HK-2 (cell line): Measurements from ENCODE around the gene LDB2.

Experiments
- DNase-seq: peaks from one replicate; pipeline ENCODE4 v3.0.0-alpha.2; 2018; ENCODE audit not compliant: unreplicated experiment

Gene LDB2

GRCh38 chr4:16757080-16757521 is 141.3 kb downstream of the LDB2 start:
- no peak for DNase-seq

GRCh38 chr4:16754104-16754503 is 144.3 kb downstream of the LDB2 start:
- DNase-seq: no peak

GRCh38 chr4:16752150-16752549 is 146.3 kb downstream of the LDB2 start:
- DNase-seq: no peak

- DNase-seq: no peak
These were observed 147.4 kb downstream of the LDB2 start for GRCh38 chr4:16750882-16751642.

- DNase-seq: no peak
These were observed 148.2 kb downstream of the LDB2 start for GRCh38 chr4:16750216-16750615.

- no peak for DNase-seq
These were observed 152.6 kb downstream of the LDB2 start for GRCh38 chr4:16745887-16746286.

GRCh38 chr4:16745009-16745635 is 153.3 kb downstream of the LDB2 start:
- DNase-seq: no peak

- no peak for DNase-seq
These were observed 157.2 kb downstream of the LDB2 start for GRCh38 chr4:16741287-16741686.

GRCh38 chr4:16739997-16740624 is 158.3 kb downstream of the LDB2 start:
- DNase-seq: no peak

- no peak for DNase-seq
These were observed 159.9 kb downstream of the LDB2 start for GRCh38 chr4:16738558-16738957.

GRCh38 chr4:16733509-16733908 is 164.9 kb downstream of the LDB2 start:
- no peak for DNase-seq

- no peak for DNase-seq
These were observed 165.7 kb downstream of the LDB2 start for GRCh38 chr4:16732741-16733140.

- no peak for DNase-seq
These were observed 166.6 kb downstream of the LDB2 start for GRCh38 chr4:16731776-16732380.

- no peak for DNase-seq
These were observed 167.8 kb downstream of the LDB2 start for GRCh38 chr4:16730522-16731205.

GRCh38 chr4:16729336-16729735 is 169.1 kb downstream of the LDB2 start:
- no peak for DNase-seq

GRCh38 chr4:16728849-16729248 is 169.6 kb downstream of the LDB2 start:
- DNase-seq: no peak

GRCh38 chr4:16728111-16728510 is 170.3 kb downstream of the LDB2 start:
- DNase-seq: no peak

- no peak for DNase-seq
These were observed 171.2 kb downstream of the LDB2 start for GRCh38 chr4:16727218-16727617.

- no peak for DNase-seq
These were observed 171.9 kb downstream of the LDB2 start for GRCh38 chr4:16726368-16727050.

GRCh38 chr4:16725252-16725651 is 173.2 kb downstream of the LDB2 start:
- DNase-seq: no peak

- no peak for DNase-seq
These were observed 176.0 kb downstream of the LDB2 start for GRCh38 chr4:16722416-16722815.
